Left ventricle myocardium inferior (tissue), 1 donor: Measurements from ENCODE around the gene CENPVL3. TPM values are rescaled to one million over a fixed set of nuclear protein-coding genes. Genes with fewer than 3 reads are reported as not detected.
"Not testable (repeated sequence)": the region's sequence is repeated elsewhere in the genome, so short reads cannot be mapped to it uniquely, and the experiment has no call there.

Experiments used
- DNase-seq: peaks from one replicate; pipeline ENCODE4 v3.0.0-alpha.2; 2020
- H3K27ac ChIP-seq: fragments of 200-600 bp; replicated peaks from 2 replicates; pipeline ENCODE4 v1.8.0; 2021
- H3K27me3 ChIP-seq: fragments of 200-600 bp; 2 replicates; pipeline ENCODE4 v1.8.0; 2021; ENCODE audit warnings: low read depth
- H3K36me3 ChIP-seq: fragments of 200-600 bp; 2 replicates; pipeline ENCODE4 v1.8.0; 2021
- H3K4me1 ChIP-seq: fragments of 200-600 bp; 2 replicates; pipeline ENCODE4 v1.8.0; 2021
- H3K4me3 ChIP-seq: fragments of 200-600 bp; 2 replicates; pipeline ENCODE4 v1.8.0; 2021; ENCODE audit warnings: mild to moderate bottlenecking, moderate library complexity
- H3K9me3 ChIP-seq: fragments of 200-600 bp; replicated peaks from 2 replicates; pipeline ENCODE4 v1.8.0; 2021
- CTCF ChIP-seq: fragments of 200-600 bp; IDR thresholded peaks from 2 replicates; pipeline ENCODE4 v1.8.0; 2021; ENCODE audit warnings: antibody characterized with exemption, mild to moderate bottlenecking, borderline replicate concordance
- intact Hi-C: fragments of 100-400 bp; cut with micrococcal nuclease; formaldehyde crosslinking; loops from one replicate; pipeline ENCODE4 v1.11.0; 2022
- long read RNA-seq: library from polyadenylated mRNA; unstranded; transcript quantifications from one replicate; pipeline ENCODE4 v2.0.0, GENCODE V29; 2021
- total RNA-seq: library from RNA; stranded (reverse); fragmentation: NEBNext Ultra II Directional; extraction: Animal tissue kit (Norgen Biotek cat#: 25700); gene quantifications from one replicate; pipeline ENCODE4 v1.2.1, GENCODE V29; 2021
- donor health status: DM: no; HTN: yes; CAD: no; lungs with severe emphysema.

Gene CENPVL3
- not detected for total RNA-seq
- long read RNA-seq: 0 reads

GRCh38 chrX:51618241-51619155 lies at the start of gene CENPVL3:
Gene CENPVL3, minus strand, starts transcription at chrX:51618912. Its CDS starts 39 bp downstream, at chrX:51618873.
- Histone ChIP-seq H3K4me3 (peak within 1 kb of the TSS; percentile 27), H3K27me3 (peaks cover 72% of the 10 kb centered on the region)
- H3K27ac ChIP-seq, H3K36me3 ChIP-seq, H3K4me1 ChIP-seq, intact Hi-C loops, DNase-seq, H3K9me3 ChIP-seq: not testable (repeated sequence)

DNA sequence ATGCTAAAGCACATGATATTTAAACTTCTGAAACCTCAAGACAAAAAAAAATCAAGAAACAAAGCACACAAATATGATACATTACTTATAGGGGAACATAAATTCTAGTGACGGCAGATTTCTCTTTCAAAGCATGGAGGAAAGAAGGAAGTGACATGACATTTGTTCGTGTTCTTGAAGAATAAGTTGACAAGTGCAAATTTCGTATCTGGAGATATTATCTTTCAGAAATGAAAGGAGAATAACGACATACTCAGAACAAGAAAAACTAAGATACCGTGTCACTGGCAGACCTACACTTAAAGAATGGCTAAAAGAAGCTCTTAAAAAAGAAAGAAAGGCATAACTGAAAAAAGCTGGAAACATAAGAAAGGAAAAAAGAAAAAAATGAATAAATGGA lies 47.3 kb upstream of the CENPVL3 start:
- intact Hi-C loops: no loop called here
- DNase-seq: no peak
- Histone ChIP-seq H3K9me3 (no peaks in the 10 kb centered on the region), H3K4me1 (no peaks in the 10 kb centered on the region), H3K4me3 (no peak overlapping the region), H3K36me3 (no peaks in the 10 kb centered on the region), H3K27me3 (no peaks in the 10 kb centered on the region), H3K27ac (no peak overlapping the region)
- no peak for TF ChIP-seq CTCF

- Histone ChIP-seq H3K9me3 (no peaks in the 10 kb centered on the region), H3K27me3 (peaks cover 26% of the 10 kb centered on the region), H3K4me1 (no peaks in the 10 kb centered on the region), H3K36me3 (no peaks in the 10 kb centered on the region), H3K27ac (no peak overlapping the region), H3K4me3 (no peak overlapping the region)
- intact Hi-C loops: no loop called here
- no peak for DNase-seq
- no peak for TF ChIP-seq CTCF
These were observed 24.7 kb upstream of the CENPVL3 start for GRCh38 chrX:51643377-51643776.

DNA sequence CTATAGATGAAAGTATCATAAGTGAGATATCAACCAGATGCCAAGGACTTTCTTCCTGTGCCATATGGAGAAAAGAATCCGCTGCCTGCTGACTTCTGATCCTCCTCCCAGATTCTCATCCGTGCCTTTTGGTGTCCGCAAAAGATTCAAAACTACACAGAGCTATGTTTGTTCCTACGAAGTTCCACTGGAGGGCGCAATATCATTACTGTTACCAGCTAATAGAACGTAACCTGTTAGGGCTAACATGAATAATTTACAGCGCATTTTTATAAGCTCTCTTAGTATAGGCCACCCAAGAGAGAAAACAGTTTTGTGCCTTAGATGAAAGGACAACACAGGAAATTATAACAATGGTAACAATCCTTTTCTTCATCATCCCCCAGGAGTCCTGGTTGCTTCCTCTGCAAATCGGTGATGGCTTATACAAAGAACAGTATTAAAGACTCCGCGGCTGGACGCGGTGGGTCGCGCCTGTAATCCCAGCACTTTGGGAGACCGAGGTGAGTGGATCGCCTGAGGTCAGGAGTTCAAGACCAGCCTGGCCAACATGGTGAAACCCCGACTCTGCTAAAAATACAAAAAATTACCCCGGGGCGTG lies 22.8 kb upstream of the CENPVL3 start:
- no peak overlapping the region for H3K27ac ChIP-seq
- H3K4me3 ChIP-seq: no peak overlapping the region
- H3K27me3 ChIP-seq: peaks cover 43% of the 10 kb centered on the region
- peak; percentile 45 for TF ChIP-seq CTCF
- no peaks in the 10 kb centered on the region for H3K36me3 ChIP-seq
- no peaks in the 10 kb centered on the region for H3K9me3 ChIP-seq
- intact Hi-C loops: no loop called here
- H3K4me1 ChIP-seq: no peaks in the 10 kb centered on the region
- DNase-seq: no peak

- H3K27ac ChIP-seq, intact Hi-C loops, DNase-seq, H3K4me3 ChIP-seq, H3K9me3 ChIP-seq, H3K36me3 ChIP-seq, H3K4me1 ChIP-seq: not testable (repeated sequence)
- H3K27me3 ChIP-seq: peaks cover 45% of the 10 kb centered on the region
These were observed 17.8 kb upstream of the CENPVL3 start for GRCh38 chrX:51636511-51636910.

DNA sequence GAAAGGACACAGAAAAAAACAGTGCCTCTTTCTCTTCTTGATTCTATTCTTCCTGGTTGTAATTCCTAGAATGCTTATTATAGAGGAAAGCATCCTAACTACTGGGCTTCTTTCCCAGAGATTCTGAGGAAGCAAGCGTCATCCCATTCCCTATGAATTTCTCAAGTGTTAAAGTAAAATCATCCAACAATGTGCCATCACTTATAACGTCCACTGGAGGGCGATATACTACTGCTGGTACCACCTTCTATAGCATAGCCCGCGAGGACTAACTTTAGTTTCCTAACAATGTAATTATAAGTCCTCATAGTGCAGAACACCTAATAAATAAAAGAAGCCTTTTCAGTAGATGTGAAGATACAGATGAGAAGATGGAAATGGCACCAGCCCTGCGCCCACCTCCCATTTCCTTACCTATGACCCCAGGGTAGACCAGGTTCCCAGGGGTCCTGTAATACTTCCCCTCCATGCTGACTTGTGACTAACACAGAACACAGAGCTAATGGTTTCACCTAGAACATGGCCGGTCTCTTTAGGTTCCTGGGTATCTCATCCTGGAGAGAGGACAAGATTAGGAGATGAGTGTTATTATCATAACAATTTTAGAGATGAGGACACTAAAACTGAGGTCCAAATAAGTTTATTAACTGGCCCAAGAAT lies 4.2 kb downstream of the CENPVL3 start:
- intact Hi-C loops: no loop called here
- DNase-seq: no peak
- Histone ChIP-seq H3K4me1 (no peaks in the 10 kb centered on the region), H3K9me3 (no peaks in the 10 kb centered on the region), H3K36me3 (no peaks in the 10 kb centered on the region), H3K4me3 (no peak overlapping the region), H3K27ac (no peak overlapping the region), H3K27me3 (peaks cover 58% of the 10 kb centered on the region)
- TF ChIP-seq CTCF: peak; percentile 51
